H54 (cell line): ENCODE measurements around the gene FUT2.

Experiments
- DNase-seq: peaks from one replicate; pipeline ENCODE4 v3.0.0; 2011; ENCODE audit warnings: low spot score, mixed read lengths; ENCODE audit not compliant: insufficient read length
- FAIRE-seq: peaks from 3 replicates; lab custom pipeline; 2011; peaks lifted over from hg19 to GRCh38; lab: Jason Lieb, UNC
- POLR2A ChIP-seq: IDR thresholded peaks from 2 replicates; pipeline ENCODE4 v1.6.1; 2011; ENCODE audit warnings: low read depth, mild to moderate bottlenecking, low read length

Gene FUT2

DNA sequence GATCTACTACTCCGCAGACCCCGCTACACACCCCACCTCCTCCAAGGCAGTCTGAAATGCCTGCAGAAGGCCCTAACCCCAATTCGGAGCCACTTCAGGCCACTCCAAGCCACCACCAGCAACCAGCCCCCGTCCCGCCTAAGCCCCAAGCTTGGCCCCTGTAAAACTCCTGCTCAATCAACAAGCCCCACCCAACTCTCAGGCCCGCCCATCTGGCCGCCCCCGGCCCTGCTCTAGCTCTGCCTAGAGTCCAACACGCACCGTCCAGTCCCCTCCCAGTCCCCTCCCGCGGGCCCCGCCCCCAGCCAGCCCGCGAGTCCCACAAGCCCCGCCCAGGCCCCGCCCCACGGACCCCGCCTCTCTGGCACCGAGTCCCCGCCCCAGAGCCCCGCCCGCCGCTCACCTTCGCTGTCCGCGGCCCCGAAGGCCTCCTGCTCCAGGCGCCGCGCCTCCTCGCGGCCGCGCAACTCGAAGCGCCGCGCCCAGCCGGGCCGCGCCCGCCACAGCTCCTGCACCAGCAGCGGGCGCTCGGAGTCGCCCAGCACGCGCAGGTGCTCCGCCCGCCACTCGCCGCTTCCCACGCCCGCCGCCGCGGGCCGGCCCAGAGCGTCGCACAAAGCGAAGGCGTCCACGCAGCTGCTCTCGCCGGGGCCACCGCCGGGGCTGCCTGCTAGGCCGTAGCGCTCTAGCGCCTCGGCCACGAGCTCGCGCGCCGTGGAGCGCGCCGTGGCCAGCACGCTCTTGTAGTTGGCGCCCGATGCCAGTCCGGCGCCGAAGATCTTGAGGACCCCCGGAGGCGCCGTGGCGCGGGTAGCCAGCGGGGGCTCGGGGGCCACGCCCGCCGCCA, 43.0 kb downstream of the FUT2 start:
- TF ChIP-seq POLR2A = no peak
- DNase-seq = peak; percentile 85
- FAIRE-seq = no peak

DNA sequence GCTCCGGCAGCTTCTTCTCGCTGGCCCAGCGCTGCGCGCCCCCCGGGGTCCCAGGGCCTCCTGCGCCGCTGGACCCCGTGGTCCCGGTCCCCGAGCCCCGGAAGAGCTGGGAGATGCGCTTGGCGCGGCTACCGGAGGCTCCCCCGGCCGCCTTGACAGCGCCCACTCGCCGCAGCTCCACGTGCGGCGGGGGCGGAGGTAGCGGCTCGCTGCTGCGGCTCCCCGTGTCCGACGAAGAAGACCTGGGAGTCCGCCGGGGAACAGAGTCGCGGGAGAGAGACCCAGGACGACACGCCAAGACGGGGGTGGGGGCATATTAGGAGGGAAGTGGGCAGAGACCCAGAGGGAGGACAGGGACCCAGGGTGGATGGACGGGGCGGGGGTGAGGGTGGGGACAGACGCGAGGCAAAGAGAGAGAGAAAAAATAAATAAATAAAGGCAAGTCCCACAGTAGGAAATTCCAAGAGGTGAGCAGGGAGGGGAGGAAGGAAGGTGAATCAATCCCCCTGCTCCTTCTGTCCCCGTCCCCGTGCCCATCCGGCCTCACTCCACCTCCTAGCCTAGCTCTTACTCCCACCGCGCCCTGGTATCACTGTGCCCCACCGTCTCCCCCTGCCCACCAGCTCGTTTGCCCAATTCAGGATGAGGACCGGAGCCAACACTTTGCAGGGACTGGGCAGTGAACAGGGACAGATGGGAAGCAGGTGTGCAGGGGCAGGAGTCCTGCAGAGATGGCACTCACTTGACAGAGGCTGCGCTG, 43.8 kb downstream of the FUT2 start:
- FAIRE-seq (no peak), DNase-seq (no peak)
- no peak for TF ChIP-seq POLR2A

DNA sequence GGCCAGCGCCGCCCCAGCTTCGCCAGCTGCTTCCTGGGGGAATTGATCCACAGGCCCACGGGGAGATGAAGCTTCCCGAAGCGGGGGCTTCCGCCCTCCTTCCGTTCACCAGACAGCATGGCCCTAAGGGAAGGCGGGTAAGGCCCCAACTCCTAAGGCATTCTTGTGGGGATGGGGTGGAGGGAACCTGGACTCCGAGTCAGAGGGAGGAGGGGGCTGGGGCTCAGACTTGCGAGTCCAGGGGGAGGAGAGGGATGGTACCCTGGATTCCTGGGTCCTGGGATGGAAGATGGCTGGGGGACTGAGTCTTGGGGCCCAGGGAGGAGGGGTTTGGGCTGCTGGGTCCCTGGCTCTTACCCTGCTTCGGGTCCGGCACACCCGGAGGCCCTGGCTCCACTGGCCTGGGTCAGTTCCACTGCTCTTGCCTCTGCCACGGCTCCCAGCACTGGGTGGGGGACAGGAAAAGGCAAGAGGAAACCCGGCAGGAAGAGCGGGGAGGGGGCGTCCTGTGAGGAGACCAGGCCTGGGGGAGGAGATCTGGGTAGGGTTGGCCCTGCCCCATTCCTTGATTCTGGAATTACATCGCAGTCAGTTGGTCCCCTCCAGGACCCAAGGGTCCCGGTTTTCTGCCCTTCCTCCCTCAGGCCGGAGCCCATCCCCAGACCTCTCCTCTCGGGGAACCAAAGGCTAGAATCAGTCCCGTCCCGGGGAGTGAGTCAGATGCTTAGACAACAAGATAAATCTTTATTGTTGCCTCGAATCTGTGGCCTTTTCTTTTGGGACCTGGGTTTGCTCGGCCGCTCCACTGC, 44.6 kb downstream of the FUT2 start, which contains the start of gene RASIP1:
Gene RASIP1 (minus strand): TSS at position 447 of the 809 bp plus-strand sequence. CDS start 328 bp downstream, at position 119.
- FAIRE-seq (no peak), DNase-seq (no peak)
- TF ChIP-seq POLR2A = no peak

DNA sequence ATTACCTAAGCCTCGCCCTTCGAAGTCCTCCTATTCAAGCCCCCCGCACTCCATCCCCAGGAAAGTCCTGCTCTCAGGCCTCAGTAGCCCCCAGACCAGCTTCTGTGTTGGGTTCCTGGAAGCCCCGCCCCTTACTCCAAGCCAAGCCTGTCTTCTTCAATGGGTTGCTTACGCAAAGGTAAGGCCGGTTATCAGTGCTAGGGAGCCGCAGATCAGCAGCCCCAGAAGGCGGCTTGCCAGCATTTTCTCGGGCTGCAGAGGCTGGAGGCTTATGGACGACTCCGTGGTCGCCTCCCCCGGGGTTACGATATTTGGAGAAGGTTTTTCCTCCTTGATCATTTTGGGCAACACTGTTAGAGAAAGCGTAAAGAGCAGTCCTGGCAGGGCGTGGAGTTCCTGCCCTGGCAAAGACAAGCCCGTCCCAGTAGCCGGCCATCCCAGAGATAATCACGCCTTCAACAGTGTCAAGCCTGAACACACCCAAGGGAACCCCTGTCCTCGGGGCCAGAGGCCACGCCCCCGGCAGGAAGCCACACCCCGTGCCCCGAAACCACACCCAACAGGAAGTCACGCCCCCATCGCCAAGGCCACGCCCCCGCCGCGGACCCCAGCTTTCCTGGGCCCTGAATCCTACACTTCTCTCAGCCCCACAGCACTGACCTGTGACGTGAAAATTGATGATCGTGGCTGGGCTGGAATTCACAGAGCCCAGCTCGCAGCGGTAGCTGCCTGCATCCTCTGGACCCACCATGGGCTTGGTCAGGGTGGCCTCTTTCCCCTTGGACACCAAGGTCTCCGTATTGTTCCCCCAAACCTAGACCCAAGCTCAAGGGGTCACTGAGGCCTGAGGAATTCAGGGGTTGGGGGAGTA, 45.6 kb downstream of the FUT2 start:
- no peak for DNase-seq
- TF ChIP-seq POLR2A = no peak
- no peak for FAIRE-seq

DNA sequence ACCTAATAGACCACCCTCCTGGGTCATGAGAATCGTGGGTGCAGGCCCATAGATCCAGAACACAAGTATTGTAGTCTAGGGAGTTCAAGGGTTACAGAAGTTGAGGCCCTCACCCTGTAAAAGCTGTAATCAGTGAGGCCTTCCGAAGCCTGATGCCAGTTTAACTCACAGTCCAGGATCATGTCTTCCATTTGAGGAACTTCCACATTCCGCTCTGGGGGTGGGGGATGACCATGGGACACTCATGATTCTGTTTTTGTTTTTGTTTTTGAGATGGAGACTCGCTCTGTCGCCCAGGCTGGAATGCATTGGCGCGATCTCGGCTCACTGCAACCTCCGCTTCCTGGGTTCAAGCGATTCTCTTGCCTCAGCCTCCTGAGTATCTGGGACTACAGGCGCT, 46.3 kb downstream of the FUT2 start:
- DNase-seq = no peak
- FAIRE-seq = no peak
- no peak for TF ChIP-seq POLR2A

DNA sequence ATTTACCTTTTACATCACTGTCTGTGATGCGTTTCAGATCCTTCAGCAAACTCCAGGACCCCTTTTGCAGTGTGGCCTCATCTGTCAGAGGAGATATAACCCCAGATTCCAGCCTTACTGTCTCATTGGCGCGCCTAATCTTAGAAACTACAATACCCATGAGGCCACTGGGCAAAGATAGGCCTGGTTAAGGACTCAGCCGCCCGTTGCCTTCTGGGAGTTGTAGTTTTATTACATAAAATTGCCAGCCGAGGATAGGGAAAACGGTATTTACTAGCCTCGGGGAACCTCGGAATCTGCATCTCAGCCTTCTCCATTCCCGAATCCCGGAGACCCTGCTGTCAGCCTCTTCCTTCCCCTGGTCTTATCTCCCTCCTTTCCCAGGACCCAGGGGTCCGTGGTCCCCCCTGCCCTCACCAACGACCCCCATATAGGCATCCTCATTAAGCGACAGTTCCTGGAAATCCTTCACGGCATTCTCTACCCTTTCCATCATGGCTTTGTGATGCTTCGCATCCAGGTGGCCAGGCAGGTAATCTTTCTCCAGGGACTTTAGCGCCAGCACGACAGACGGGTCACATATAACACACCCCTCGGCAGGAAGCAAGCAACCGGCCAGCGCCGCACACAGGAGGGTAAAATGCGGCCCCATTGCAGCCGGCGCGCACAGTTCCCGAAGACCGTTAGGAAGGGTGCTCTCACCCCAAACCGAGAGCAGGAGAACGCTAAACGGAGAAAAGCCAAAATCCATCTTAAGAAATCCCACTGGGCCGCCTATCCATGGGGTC, 49.6 kb downstream of the FUT2 start:
- TF ChIP-seq POLR2A = no peak

DNA sequence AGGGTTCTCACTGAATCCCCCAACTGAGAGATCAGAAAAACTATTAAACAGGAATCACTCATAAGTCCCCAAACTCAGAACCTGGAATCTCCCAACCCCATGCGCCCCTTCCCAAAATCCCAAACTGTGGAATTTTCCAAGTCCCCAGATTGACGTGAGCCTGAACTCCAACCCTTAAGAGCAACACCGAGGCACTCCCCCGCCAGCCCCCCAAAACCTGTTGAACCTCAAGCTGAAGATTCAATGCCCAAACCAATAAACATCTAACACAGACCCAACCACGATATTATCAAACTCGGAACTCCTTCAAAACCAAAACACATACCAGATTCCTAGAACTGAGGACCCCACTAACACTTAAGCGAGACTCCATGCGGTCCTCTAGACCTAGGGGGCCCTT, 50.3 kb downstream of the FUT2 start:
- FAIRE-seq (no peak), DNase-seq (no peak)
- no peak for TF ChIP-seq POLR2A

More for the DNA sequence above, 49.6 kb downstream of the FUT2 start:
- DNase-seq (no peak), FAIRE-seq (no peak)

DNA sequence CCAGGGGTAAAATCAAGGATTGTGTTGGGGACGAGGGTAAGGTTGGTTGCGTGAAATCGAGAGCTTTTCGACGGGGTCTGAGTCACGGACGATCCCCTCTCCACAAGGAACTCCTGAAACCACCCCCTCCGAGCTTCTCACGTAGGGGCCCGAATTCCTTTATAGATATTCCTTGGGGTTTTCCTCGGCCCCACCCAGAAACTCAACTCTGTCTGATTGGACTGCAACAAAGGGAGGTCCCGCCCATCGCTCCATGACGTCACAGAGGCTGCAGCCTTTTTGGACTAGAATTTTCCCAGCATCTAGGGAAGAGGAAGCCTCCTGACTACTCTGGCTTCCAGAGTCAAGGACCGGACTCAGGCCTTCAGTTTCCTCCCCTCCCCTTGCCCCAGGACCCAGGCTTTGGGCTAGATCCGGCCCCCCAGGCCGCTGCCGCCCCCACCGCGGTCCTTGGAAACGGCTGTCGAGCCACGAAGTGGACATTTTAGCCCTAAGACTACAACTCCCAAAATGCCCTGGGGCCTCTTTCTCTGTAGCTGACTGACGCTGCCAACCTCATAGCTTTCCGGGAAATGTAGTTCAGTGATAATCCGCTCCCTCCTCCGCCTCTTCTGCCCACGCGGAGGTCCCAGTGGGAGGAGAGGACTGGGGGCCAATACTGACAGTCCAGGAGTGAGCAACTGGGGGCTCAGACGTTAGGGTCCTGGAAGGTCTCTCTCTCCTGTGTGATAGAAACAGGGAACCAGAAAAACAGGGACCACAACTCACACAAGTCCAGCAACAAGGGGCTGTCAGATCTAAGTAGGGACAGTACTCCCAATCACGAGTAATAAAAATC, 51.2 kb downstream of the FUT2 start, which contains the start of gene IZUMO1:
Gene IZUMO1 (minus strand): TSS at position 172 of the 838 bp plus-strand sequence. CDS start 1,050 bp downstream, outside the sequence.
- FAIRE-seq (peak; percentile 52), DNase-seq (peak; percentile 87)
- TF ChIP-seq POLR2A = no peak

DNA sequence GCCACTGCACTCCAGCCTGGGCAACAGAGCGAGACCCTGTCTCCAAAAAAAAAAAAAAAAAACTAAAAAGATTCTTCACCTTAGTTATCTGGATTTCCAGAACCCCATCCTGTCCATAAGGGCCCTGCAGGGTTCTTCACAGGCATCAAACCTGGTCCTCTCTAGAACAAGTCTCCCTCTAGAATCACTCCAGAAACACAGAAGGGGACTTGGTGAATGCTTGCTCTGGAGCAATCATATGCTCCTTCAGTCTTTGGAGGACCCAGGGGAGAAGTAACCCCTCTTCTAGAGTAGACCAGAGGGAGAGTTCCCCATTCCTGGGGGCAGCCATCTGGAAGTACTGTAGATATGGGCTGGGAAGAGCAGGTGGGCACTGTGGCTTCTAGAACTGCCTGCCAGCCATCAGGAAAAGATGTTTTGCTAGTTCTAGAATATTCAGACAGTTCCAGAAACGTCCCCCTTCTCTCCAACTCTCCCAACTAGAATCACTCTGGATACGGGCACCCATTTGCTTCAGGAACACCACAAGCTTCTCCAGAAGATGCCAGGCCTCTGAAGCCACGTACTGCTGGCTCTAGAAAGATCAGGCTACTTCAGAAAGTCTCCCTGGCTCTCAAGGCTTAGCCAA, 53.9 kb downstream of the FUT2 start:
- no peak for TF ChIP-seq POLR2A
- FAIRE-seq (no peak), DNase-seq (no peak)

DNA sequence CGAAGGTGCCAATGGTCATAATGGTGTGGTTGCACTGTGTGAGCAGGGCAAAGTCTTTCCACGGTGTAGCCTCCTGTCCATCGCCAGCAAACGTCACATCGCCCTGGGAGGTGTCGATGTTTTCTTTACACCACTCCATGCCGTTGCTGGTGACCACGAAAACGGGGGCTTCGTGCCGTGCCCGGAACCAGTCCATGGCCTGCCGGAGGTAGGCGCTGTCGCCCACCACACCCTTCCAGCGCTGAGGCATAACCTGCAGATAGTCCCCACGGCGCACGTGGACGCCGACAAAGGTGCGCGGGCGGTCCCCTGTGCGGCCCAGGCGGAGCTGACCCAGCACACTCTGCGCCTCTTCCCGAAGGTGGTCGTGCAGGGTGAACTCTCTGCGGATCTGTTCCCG, 54.6 kb downstream of the FUT2 start:
- FAIRE-seq (no peak), DNase-seq (no peak)
- TF ChIP-seq POLR2A = no peak
